Activated T-cell treated with anti-CD3 and anti-CD28 coated beads, Interleukin-2, amount 50 U/mL, for 72 hours (primary cell): ENCODE data around the gene PARP11. TPM values are rescaled to one million over a fixed set of nuclear protein-coding genes. Genes with fewer than 3 reads are reported as not detected.
A peak's percentile ranks its signal among the peaks of the same experiment; 100 is the strongest.

Source experiments
- ATAC-seq, 2 donors: fragments of 150-1000 bp; cut with Tn5 transposase; replicated peaks in 1 of 2; 2 replicates each; pipeline ENCODE4 v1.10.0; 2021; ENCODE audit warnings: moderate library complexity in 2 of 2, mild to moderate bottlenecking in 1 of 2
- DNase-seq, 2 donors: peaks; one replicate each; pipeline ENCODE4 v3.0.0; 2021 to 2022; ENCODE audit warnings: mixed read lengths in 1 of 2
- H3K27ac Mint-ChIP-seq: one replicate; pipeline ENCODE4 v1.8.0; 2022; ENCODE audit warnings: mild to moderate bottlenecking, moderate library complexity, mixed read lengths
- H3K27me3 Mint-ChIP-seq: one replicate; pipeline ENCODE4 v1.8.0; 2022; ENCODE audit warnings: low read depth, mixed read lengths
- H3K36me3 Mint-ChIP-seq, 2 donors: one replicate each; pipeline ENCODE4 v1.8.0; 2022; ENCODE audit warnings: mixed read lengths in 2 of 2, mild to moderate bottlenecking in 1 of 2; ENCODE audit not compliant: insufficient read depth in 2 of 2
- H3K4me1 Mint-ChIP-seq: one replicate; pipeline ENCODE4 v1.8.0; 2022; ENCODE audit warnings: low read depth, mixed read lengths
- H3K4me3 Mint-ChIP-seq, 2 donors: one replicate each; pipeline ENCODE4 v1.8.0; 2022; ENCODE audit warnings: mild to moderate bottlenecking in 2 of 2, mixed read lengths in 2 of 2, moderate library complexity in 2 of 2
- H3K9me3 Mint-ChIP-seq, 2 donors: one replicate each; pipeline ENCODE4 v1.8.0; 2022; ENCODE audit warnings: mixed read lengths in 2 of 2
- total RNA-seq, 2 donors: library from RNA; stranded (reverse); gene quantifications; one replicate each; pipeline ENCODE4 v1.2.3, GENCODE V29; 2022

PARP11 gene
- total RNA-seq, 2 donors from 2014 or later: 30.7 to 39.5 TPM

GRCh38 chr12:3834774-3835173, 38.4 kb downstream of the PARP11 start:
- H3K27ac Mint-ChIP-seq: no peak overlapping the region
- ATAC-seq (no peak), DNase-seq (no peak)
- peaks cover 37% of the 10 kb centered on the region for H3K4me1 Mint-ChIP-seq
- peaks cover 9 to 15% of the 10 kb centered on the region in 2 donors for H3K36me3 Mint-ChIP-seq
- no peaks in the 10 kb centered on the region for H3K27me3 Mint-ChIP-seq
- H3K9me3 Mint-ChIP-seq: no peaks in the 10 kb centered on the region
- no peak overlapping the region for H3K4me3 Mint-ChIP-seq

- ATAC-seq (no peak), DNase-seq (no peak)
- no peaks in the 10 kb centered on the region for H3K9me3 Mint-ChIP-seq
- H3K4me3 Mint-ChIP-seq: no peak overlapping the region
- H3K27me3 Mint-ChIP-seq: no peaks in the 10 kb centered on the region
- peaks cover 37% of the 10 kb centered on the region for H3K4me1 Mint-ChIP-seq
- no peak overlapping the region for H3K27ac Mint-ChIP-seq
- peaks cover 9 to 15% of the 10 kb centered on the region in 2 donors for H3K36me3 Mint-ChIP-seq
Observed at GRCh38 chr12:3833670-3834310, 39.4 kb downstream of the PARP11 start.

DNA sequence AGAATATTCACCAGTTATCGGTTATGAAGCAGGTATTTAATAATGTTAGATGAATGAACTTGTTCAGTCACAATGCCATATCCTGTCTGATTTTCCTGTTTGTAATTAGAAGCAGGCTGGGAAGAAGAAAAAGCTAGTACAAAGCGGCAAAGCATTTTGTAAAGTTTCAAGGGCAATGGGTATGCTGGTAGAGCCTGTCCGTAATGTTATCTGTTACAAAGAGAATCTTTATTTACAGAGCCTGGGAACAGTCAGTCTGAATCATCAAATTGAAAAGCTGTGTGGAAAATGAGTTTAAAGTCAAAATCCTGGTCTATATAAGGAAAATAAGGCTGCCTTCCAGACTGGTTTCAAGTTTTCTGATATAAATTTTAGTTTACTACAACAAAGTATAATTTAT, 40.5 kb downstream of the PARP11 start:
- H3K27ac Mint-ChIP-seq: no peak overlapping the region
- ATAC-seq (no peak), DNase-seq (no peak)
- H3K27me3 Mint-ChIP-seq: no peaks in the 10 kb centered on the region
- peaks cover 31% of the 10 kb centered on the region for H3K4me1 Mint-ChIP-seq
- H3K9me3 Mint-ChIP-seq: no peaks in the 10 kb centered on the region
- H3K36me3 Mint-ChIP-seq: peaks cover 6 to 8% of the 10 kb centered on the region in 2 donors
- H3K4me3 Mint-ChIP-seq: no peak overlapping the region

DNA sequence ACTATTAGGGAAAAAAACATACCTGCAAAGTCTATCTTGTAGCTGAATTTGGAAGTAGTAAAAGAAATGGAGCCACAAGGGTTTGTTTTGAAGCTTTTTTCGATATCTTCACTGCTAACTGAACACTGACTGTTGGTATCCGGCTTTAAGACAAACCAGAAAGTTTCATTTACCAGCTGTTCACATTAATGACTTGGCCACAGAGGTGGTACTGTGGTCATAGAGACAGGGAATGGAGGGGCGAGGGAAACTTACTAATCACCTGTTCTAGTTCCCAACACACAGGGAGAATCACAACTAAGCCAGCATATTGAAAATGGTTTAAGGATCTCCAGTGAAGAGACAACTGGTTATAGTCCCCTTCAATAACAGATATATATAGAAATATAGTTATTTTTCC, 44.3 kb downstream of the PARP11 start:
- Mint-ChIP-seq H3K36me3 (peaks cover 3 to 4% of the 10 kb centered on the region in 2 donors), H3K4me1 (peaks cover 4% of the 10 kb centered on the region), H3K9me3 (no peaks in the 10 kb centered on the region), H3K27me3 (no peaks in the 10 kb centered on the region), H3K4me3 (no peak overlapping the region), H3K27ac (no peak overlapping the region)
- ATAC-seq (no peak), DNase-seq (no peak)

GRCh38 chr12:3827301-3828000, 45.7 kb downstream of the PARP11 start:
- peaks cover 4% of the 10 kb centered on the region for H3K4me1 Mint-ChIP-seq
- no peaks in the 10 kb centered on the region for H3K27me3 Mint-ChIP-seq
- H3K27ac Mint-ChIP-seq: no peak overlapping the region
- no peak overlapping the region for H3K4me3 Mint-ChIP-seq
- no peak for DNase-seq
- no peaks in the 10 kb centered on the region for H3K9me3 Mint-ChIP-seq
- H3K36me3 Mint-ChIP-seq: peaks cover 3 to 4% of the 10 kb centered on the region in 2 donors
- no peak for ATAC-seq

GRCh38 chr12:3821441-3821840, 51.8 kb downstream of the PARP11 start:
- ATAC-seq (no peak), DNase-seq (no peak)
- H3K4me1 Mint-ChIP-seq: no peaks in the 10 kb centered on the region
- peaks cover 2 to 4% of the 10 kb centered on the region in 2 donors for H3K36me3 Mint-ChIP-seq
- no peaks in the 10 kb centered on the region for H3K9me3 Mint-ChIP-seq
- H3K27me3 Mint-ChIP-seq: no peaks in the 10 kb centered on the region
- H3K27ac Mint-ChIP-seq: no peak overlapping the region
- H3K4me3 Mint-ChIP-seq: no peak overlapping the region

GRCh38 chr12:3820122-3820521, 53.1 kb downstream of the PARP11 start:
- H3K27me3 Mint-ChIP-seq: no peaks in the 10 kb centered on the region
- ATAC-seq (peak; percentile 51 to 77), DNase-seq (no peak)
- no peak overlapping the region for H3K4me3 Mint-ChIP-seq
- no peaks in the 10 kb centered on the region for H3K9me3 Mint-ChIP-seq
- peaks cover 0 to 6% of the 10 kb centered on the region in 2 donors for H3K36me3 Mint-ChIP-seq
- H3K27ac Mint-ChIP-seq: no peak overlapping the region
- no peaks in the 10 kb centered on the region for H3K4me1 Mint-ChIP-seq

- H3K27ac Mint-ChIP-seq: peak overlapping the region; percentile 34
- no peak overlapping the region for H3K4me3 Mint-ChIP-seq
- no peaks in the 10 kb centered on the region for H3K27me3 Mint-ChIP-seq
- peaks cover 0 to 5% of the 10 kb centered on the region in 2 donors for H3K36me3 Mint-ChIP-seq
- no peaks in the 10 kb centered on the region for H3K4me1 Mint-ChIP-seq
- ATAC-seq: no peak
- DNase-seq: no peak
- H3K9me3 Mint-ChIP-seq: no peaks in the 10 kb centered on the region
Observed at GRCh38 chr12:3816266-3816665, 56.9 kb downstream of the PARP11 start.

GRCh38 chr12:3815094-3815766, 58.0 kb downstream of the PARP11 start:
- no peak for ATAC-seq
- no peak for DNase-seq
- Mint-ChIP-seq H3K4me1 (no peaks in the 10 kb centered on the region), H3K36me3 (peaks cover 0 to 5% of the 10 kb centered on the region in 2 donors), H3K27ac (no peak overlapping the region), H3K9me3 (no peaks in the 10 kb centered on the region), H3K4me3 (no peak overlapping the region), H3K27me3 (no peaks in the 10 kb centered on the region)

- Mint-ChIP-seq H3K36me3 (peaks cover 1 to 2% of the 10 kb centered on the region in 2 donors), H3K4me1 (peaks cover 23% of the 10 kb centered on the region), H3K9me3 (no peaks in the 10 kb centered on the region), H3K27me3 (no peaks in the 10 kb centered on the region), H3K27ac (no peak overlapping the region), H3K4me3 (no peak overlapping the region)
- no peak for ATAC-seq
- no peak for DNase-seq
Observed at GRCh38 chr12:3810540-3810939, 62.7 kb downstream of the PARP11 start.

DNA sequence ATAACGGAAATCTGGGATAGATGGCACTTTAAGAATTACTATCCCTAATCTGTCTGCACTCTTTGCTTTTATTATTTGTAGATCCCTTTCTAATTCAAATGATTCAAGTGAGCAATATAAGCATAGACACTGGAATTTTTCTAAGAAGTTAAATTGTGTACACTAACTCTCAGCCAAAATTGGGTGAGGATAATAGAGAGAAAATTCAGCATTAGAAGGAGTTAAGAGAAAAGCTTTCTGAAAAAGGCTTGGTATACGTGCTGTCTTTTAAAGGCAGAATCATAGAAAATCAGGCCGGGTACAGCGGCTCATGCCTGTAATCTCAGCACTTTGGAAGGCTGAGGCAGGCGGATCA, 63.2 kb downstream of the PARP11 start:
- no peak overlapping the region for H3K27ac Mint-ChIP-seq
- H3K4me3 Mint-ChIP-seq: no peak overlapping the region
- no peak for DNase-seq
- H3K27me3 Mint-ChIP-seq: no peaks in the 10 kb centered on the region
- H3K4me1 Mint-ChIP-seq: peaks cover 23% of the 10 kb centered on the region
- no peak for ATAC-seq
- no peaks in the 10 kb centered on the region for H3K9me3 Mint-ChIP-seq
- peaks cover 1 to 2% of the 10 kb centered on the region in 2 donors for H3K36me3 Mint-ChIP-seq

- no peaks in the 10 kb centered on the region for H3K9me3 Mint-ChIP-seq
- peak in 1 of 2 donors; percentile 18 for ATAC-seq
- H3K4me3 Mint-ChIP-seq: no peak overlapping the region
- H3K27ac Mint-ChIP-seq: no peak overlapping the region
- H3K4me1 Mint-ChIP-seq: peaks cover 23% of the 10 kb centered on the region
- DNase-seq: no peak
- no peaks in the 10 kb centered on the region for H3K27me3 Mint-ChIP-seq
- H3K36me3 Mint-ChIP-seq: peaks cover 1 to 2% of the 10 kb centered on the region in 2 donors
Observed at GRCh38 chr12:3809357-3810015, 63.7 kb downstream of the PARP11 start.

GRCh38 chr12:3805077-3805476, 68.1 kb downstream of the PARP11 start:
- Mint-ChIP-seq H3K4me1 (peaks cover 23% of the 10 kb centered on the region), H3K27me3 (no peaks in the 10 kb centered on the region), H3K4me3 (no peak overlapping the region), H3K9me3 (no peaks in the 10 kb centered on the region), H3K27ac (no peak overlapping the region), H3K36me3 (peaks cover 0 to 1% of the 10 kb centered on the region in 2 donors)
- ATAC-seq (peak in 1 of 2 donors; percentile 50), DNase-seq (no peak)
